OCI-LY1 (cell line): Measurements from ENCODE around the gene HOPX.

Experiments
- EZH2 ChIP-seq: fragments of 200-600 bp; sonication (generic), shearing (Covaris generic); IDR thresholded peaks from 2 replicates; pipeline ENCODE4 v1.8.0; 2017; ENCODE audit warnings: borderline replicate concordance, mixed run types, mild to moderate bottlenecking, antibody characterized with exemption, low read length, moderate library complexity, mixed read lengths
- TF ChIP-seq, protein P1 (sequence below): fragments of 200-600 bp; sonication (generic), shearing (Covaris generic); IDR thresholded peaks from 2 replicates; pipeline ENCODE4 v1.5.1; 2017; ENCODE audit warnings: mild to moderate bottlenecking, antibody characterized with exemption, low read length, moderate library complexity, mixed read lengths

DNA sequence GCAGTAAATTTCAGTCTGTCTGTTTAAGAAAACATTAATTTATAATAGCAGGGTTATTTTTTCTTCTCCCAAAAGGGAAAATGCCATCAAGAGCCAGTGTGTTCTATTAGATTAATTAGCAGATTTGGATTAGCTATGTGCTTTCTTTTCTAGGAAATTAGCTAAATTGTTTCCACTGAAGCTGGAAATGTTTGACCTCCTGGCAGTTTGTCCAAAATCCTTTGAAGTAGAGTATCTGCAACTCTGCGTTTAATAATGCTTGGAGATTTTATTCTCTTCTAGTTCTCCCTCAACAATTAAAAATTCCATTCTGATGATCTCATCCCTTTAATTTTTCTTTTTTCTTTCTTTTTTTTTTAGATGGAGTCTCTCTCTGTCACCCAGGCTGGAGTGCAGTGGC, 27.1 kb upstream of the HOPX start:
- TF ChIP-seq, protein P1, sequence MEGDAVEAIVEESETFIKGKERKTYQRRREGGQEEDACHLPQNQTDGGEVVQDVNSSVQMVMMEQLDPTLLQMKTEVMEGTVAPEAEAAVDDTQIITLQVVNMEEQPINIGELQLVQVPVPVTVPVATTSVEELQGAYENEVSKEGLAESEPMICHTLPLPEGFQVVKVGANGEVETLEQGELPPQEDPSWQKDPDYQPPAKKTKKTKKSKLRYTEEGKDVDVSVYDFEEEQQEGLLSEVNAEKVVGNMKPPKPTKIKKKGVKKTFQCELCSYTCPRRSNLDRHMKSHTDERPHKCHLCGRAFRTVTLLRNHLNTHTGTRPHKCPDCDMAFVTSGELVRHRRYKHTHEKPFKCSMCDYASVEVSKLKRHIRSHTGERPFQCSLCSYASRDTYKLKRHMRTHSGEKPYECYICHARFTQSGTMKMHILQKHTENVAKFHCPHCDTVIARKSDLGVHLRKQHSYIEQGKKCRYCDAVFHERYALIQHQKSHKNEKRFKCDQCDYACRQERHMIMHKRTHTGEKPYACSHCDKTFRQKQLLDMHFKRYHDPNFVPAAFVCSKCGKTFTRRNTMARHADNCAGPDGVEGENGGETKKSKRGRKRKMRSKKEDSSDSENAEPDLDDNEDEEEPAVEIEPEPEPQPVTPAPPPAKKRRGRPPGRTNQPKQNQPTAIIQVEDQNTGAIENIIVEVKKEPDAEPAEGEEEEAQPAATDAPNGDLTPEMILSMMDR = no peak
- TF ChIP-seq EZH2 = no peak
